SK-N-MC (cell line): ENCODE results near the gene IQCN.

Source experiments
- EZH2 ChIP-seq: fragments of 200-600 bp; sonication (generic); IDR thresholded peaks from one replicate; pipeline ENCODE4 v1.6.1; 2017; ENCODE audit warnings: antibody characterized with exemption
- POLR2AphosphoS5 ChIP-seq: IDR thresholded peaks from 2 replicates; pipeline ENCODE4 v1.6.1; 2012; ENCODE audit warnings: mild to moderate bottlenecking, low read depth, low read length, borderline replicate concordance

DNA sequence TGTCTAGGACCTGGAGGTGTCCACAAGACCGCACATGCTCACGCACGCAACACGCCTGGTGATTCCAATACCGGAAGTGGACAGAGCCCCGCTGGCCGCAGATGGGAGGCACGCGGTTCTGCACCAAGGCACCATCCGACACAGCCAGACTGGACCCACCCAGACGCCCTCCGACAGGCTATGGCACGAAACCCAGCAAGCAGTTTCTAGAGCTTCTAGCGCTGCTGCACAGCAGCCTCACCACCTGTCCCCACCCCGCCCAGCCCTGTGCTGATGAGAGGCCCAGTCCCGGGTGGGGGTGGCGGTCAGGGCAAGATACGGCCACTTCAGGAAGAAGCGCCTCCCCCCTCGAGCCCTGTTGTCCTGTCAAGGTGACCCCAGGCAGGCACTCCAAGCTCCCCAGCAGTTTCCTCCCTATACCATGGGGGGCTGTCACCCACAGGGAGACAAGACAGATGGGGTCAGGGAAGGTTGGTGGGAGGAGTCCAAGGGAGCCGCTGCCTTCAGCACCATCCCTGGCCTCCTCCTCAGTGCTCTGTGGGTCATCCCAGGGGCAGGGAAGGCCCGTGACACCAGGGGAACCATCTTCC, 37.3 kb upstream of the IQCN start:
- no peak for TF ChIP-seq EZH2
- TF ChIP-seq POLR2AphosphoS5 = no peak
